ENCODE results near the gene ZNF561.

ZNF561 gene

GRCh38 chr19:9636018-9636417, 15.0 kb upstream of the ZNF561 start:
- TF ChIP-seq ZFP3 (CRISPR knock-in tag; IDR thresholded peaks at IDR 0.05), result no peak
- TF ChIP-seq CSRNP3 (CRISPR knock-in tag; IDR thresholded peaks at IDR 0.05), result no peak
- TF ChIP-seq ZNF70 (CRISPR knock-in tag; IDR thresholded peaks at IDR 0.05), result no peak
- ATAC-seq, result no peak

- ATAC-seq, result no peak
- no peak for TF ChIP-seq OSR1 (CRISPR knock-in tag; IDR thresholded peaks at IDR 0.05)
- no peak for TF ChIP-seq RARB (CRISPR knock-in tag; IDR thresholded peaks at IDR 0.05)
- TF ChIP-seq ESRRG (CRISPR knock-in tag; IDR thresholded peaks at IDR 0.05), result no peak
- TF ChIP-seq PPARA (CRISPR knock-in tag; IDR thresholded peaks at IDR 0.05; ENCODE audit: borderline replicate concordance), result no peak
- TF ChIP-seq TCF4 (CRISPR knock-in tag; IDR thresholded peaks at IDR 0.05; ENCODE audit: borderline replicate concordance), result no peak
- no peak for TF ChIP-seq POU6F1 (CRISPR knock-in tag; IDR thresholded peaks at IDR 0.05; ENCODE audit: borderline replicate concordance, low read depth)
- no peak for TF ChIP-seq ISL1 (CRISPR knock-in tag; IDR thresholded peaks at IDR 0.05)
- no peak for TF ChIP-seq ARNTL (CRISPR knock-in tag; IDR thresholded peaks at IDR 0.05; ENCODE audit: borderline replicate concordance, low read depth)
- TF ChIP-seq CREB5 (CRISPR knock-in tag; IDR thresholded peaks at IDR 0.05; ENCODE audit: low read depth), result no peak
- no peak for TF ChIP-seq TSHZ2 (CRISPR knock-in tag; IDR thresholded peaks at IDR 0.05)
- no peak for TF ChIP-seq ZNF8 (CRISPR knock-in tag; IDR thresholded peaks at IDR 0.05)
- TF ChIP-seq ZNF565 (CRISPR knock-in tag; conservative IDR thresholded peaks at IDR 0.05; ENCODE audit: low read depth), result no peak
- TF ChIP-seq BACH2 (CRISPR knock-in tag; IDR thresholded peaks at IDR 0.05; ENCODE audit: borderline replicate concordance), result no peak
- TF ChIP-seq CSDC2 (CRISPR knock-in tag; IDR thresholded peaks at IDR 0.05), result no peak
- no peak for TF ChIP-seq CSRNP3 (CRISPR knock-in tag; IDR thresholded peaks at IDR 0.05)
- TF ChIP-seq ZNF70 (CRISPR knock-in tag; IDR thresholded peaks at IDR 0.05), result no peak
- TF ChIP-seq ZFP3 (CRISPR knock-in tag; IDR thresholded peaks at IDR 0.05), result no peak
- TF ChIP-seq SNAI2 (CRISPR knock-in tag; IDR thresholded peaks at IDR 0.05), result no peak
- no peak for TF ChIP-seq PATZ1 (CRISPR knock-in tag; IDR thresholded peaks at IDR 0.05; ENCODE audit: borderline replicate concordance)
- no peak for TF ChIP-seq ZFP30 (CRISPR knock-in tag; IDR thresholded peaks at IDR 0.05)
Measured at GRCh38 chr19:9627856-9628255, 6.8 kb upstream of the ZNF561 start.

- ATAC-seq, result no peak
- TF ChIP-seq POU6F1 (CRISPR knock-in tag; IDR thresholded peaks at IDR 0.05; ENCODE audit: borderline replicate concordance, low read depth) (no peak), CSRNP3 (CRISPR knock-in tag; IDR thresholded peaks at IDR 0.05) (no peak), ZFP30 (CRISPR knock-in tag; IDR thresholded peaks at IDR 0.05) (no peak), TOX (CRISPR knock-in tag; IDR thresholded peaks at IDR 0.05; ENCODE audit: borderline replicate concordance) (no peak), OSR1 (CRISPR knock-in tag; IDR thresholded peaks at IDR 0.05) (no peak), CSDC2 (CRISPR knock-in tag; IDR thresholded peaks at IDR 0.05) (no peak), BACH2 (CRISPR knock-in tag; IDR thresholded peaks at IDR 0.05; ENCODE audit: borderline replicate concordance) (no peak), PPARA (CRISPR knock-in tag; IDR thresholded peaks at IDR 0.05; ENCODE audit: borderline replicate concordance) (no peak), ZNF70 (CRISPR knock-in tag; IDR thresholded peaks at IDR 0.05) (no peak), ISL1 (CRISPR knock-in tag; IDR thresholded peaks at IDR 0.05) (no peak), ARNTL (CRISPR knock-in tag; IDR thresholded peaks at IDR 0.05; ENCODE audit: borderline replicate concordance, low read depth) (no peak), ZC3H10 (CRISPR knock-in tag; IDR thresholded peaks at IDR 0.05) (no peak)
Measured at GRCh38 chr19:9622531-9622930, 1.5 kb upstream of the ZNF561 start.
